ENCODE results near the gene PSMG1. TPM values are rescaled to one million over a fixed set of nuclear protein-coding genes. Genes with fewer than 3 reads are reported as not detected.

The PSMG1 gene
- total and polyA plus RNA-seq, 9 of the 15 experiments (the other 6 are each of a cell fraction or from before 2014, with no cell fraction given): 54.5 to 427 (median 328) TPM

DNA sequence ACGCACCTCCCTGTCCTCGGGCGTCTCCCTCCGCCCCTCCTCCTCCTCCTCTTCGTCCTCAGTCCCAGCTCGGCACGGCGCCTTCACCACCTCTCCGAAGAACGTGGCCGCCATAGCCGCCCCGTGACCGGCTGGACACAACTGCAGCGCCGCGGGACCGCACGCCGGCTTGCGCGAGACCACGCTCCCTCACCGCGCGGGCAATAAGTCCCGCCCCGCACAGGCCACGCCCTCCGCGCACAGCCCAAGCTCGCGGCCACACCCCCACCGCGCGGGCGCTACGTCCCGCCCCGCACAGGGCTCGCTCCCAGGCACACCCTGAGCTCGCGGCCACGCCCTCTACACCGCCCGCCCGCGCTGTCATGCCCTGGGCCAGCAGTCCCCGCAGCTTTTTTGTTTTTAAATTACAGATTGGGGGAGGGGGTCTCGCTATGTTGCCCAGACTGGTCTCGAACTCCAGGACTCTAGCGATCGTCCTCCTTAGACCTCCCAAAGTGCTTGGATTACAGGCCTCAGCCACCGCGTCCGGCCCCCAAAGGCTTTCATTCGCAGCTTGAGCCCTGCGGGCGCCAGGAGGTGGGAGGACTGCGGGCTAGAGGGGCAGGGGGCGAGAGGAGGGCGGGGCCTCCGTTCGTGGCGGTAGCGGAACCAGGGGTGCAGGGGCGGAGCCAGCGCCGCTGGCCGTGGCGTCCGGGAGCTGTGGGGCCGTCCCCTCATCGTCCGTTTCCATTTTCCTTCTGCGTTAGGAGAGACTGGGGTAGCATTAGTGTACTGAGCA lies at the start of gene PSMG1 (continued):
- TF ChIP-seq, protein P1, sequence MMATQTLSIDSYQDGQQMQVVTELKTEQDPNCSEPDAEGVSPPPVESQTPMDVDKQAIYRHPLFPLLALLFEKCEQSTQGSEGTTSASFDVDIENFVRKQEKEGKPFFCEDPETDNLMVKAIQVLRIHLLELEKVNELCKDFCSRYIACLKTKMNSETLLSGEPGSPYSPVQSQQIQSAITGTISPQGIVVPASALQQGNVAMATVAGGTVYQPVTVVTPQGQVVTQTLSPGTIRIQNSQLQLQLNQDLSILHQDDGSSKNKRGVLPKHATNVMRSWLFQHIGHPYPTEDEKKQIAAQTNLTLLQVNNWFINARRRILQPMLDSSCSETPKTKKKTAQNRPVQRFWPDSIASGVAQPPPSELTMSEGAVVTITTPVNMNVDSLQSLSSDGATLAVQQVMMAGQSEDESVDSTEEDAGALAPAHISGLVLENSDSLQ (IDR thresholded peaks at IDR 0.05): peak; percentile 44
- TF ChIP-seq, protein P2, sequence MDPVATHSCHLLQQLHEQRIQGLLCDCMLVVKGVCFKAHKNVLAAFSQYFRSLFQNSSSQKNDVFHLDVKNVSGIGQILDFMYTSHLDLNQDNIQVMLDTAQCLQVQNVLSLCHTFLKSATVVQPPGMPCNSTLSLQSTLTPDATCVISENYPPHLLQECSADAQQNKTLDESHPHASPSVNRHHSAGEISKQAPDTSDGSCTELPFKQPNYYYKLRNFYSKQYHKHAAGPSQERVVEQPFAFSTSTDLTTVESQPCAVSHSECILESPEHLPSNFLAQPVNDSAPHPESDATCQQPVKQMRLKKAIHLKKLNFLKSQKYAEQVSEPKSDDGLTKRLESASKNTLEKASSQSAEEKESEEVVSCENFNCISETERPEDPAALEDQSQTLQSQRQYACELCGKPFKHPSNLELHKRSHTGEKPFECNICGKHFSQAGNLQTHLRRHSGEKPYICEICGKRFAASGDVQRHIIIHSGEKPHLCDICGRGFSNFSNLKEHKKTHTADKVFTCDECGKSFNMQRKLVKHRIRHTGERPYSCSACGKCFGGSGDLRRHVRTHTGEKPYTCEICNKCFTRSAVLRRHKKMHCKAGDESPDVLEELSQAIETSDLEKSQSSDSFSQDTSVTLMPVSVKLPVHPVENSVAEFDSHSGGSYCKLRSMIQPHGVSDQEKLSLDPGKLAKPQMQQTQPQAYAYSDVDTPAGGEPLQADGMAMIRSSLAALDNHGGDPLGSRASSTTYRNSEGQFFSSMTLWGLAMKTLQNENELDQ (CRISPR knock-in tag; IDR thresholded peaks at IDR 0.05; ENCODE audit: borderline replicate concordance): no peak
- TF ChIP-seq ZNF778 (CRISPR knock-in tag; IDR thresholded peaks at IDR 0.05): no peak
- no peak for TF ChIP-seq ZC3H8 (IDR thresholded peaks at IDR 0.05)
- TF ChIP-seq ZNF384 (IDR thresholded peaks at IDR 0.05; ENCODE audit: low read depth, low read length): no peak
- TF ChIP-seq, protein P3, sequence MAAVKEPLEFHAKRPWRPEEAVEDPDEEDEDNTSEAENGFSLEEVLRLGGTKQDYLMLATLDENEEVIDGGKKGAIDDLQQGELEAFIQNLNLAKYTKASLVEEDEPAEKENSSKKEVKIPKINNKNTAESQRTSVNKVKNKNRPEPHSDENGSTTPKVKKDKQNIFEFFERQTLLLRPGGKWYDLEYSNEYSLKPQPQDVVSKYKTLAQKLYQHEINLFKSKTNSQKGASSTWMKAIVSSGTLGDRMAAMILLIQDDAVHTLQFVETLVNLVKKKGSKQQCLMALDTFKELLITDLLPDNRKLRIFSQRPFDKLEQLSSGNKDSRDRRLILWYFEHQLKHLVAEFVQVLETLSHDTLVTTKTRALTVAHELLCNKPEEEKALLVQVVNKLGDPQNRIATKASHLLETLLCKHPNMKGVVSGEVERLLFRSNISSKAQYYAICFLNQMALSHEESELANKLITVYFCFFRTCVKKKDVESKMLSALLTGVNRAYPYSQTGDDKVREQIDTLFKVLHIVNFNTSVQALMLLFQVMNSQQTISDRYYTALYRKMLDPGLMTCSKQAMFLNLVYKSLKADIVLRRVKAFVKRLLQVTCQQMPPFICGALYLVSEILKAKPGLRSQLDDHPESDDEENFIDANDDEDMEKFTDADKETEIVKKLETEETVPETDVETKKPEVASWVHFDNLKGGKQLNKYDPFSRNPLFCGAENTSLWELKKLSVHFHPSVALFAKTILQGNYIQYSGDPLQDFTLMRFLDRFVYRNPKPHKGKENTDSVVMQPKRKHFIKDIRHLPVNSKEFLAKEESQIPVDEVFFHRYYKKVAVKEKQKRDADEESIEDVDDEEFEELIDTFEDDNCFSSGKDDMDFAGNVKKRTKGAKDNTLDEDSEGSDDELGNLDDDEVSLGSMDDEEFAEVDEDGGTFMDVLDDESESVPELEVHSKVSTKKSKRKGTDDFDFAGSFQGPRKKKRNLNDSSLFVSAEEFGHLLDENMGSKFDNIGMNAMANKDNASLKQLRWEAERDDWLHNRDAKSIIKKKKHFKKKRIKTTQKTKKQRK (IDR thresholded peaks at IDR 0.05; ENCODE audit: borderline replicate concordance, low read depth, low read length): no peak
- TF ChIP-seq, protein P4, sequence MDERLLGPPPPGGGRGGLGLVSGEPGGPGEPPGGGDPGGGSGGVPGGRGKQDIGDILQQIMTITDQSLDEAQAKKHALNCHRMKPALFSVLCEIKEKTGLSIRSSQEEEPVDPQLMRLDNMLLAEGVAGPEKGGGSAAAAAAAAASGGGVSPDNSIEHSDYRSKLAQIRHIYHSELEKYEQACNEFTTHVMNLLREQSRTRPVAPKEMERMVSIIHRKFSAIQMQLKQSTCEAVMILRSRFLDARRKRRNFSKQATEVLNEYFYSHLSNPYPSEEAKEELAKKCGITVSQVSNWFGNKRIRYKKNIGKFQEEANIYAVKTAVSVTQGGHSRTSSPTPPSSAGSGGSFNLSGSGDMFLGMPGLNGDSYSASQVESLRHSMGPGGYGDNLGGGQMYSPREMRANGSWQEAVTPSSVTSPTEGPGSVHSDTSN (CRISPR knock-in tag; IDR thresholded peaks at IDR 0.05; ENCODE audit: low read depth): no peak
- TF ChIP-seq, protein P4 (tag; conservative IDR thresholded peaks at IDR 0.05; ENCODE audit: low read depth): no peak
- TF ChIP-seq CC2D1A (IDR thresholded peaks at IDR 0.05): no peak
- TF ChIP-seq ZNF583 (CRISPR knock-in tag; IDR thresholded peaks at IDR 0.05): no peak
- no peak for TF ChIP-seq MECOM (CRISPR knock-in tag; IDR thresholded peaks at IDR 0.05)
- peak; percentile 90 for TF ChIP-seq GTF2F1 (IDR thresholded peaks at IDR 0.05; ENCODE audit: low read depth, low read length)
- TF ChIP-seq, protein P5, sequence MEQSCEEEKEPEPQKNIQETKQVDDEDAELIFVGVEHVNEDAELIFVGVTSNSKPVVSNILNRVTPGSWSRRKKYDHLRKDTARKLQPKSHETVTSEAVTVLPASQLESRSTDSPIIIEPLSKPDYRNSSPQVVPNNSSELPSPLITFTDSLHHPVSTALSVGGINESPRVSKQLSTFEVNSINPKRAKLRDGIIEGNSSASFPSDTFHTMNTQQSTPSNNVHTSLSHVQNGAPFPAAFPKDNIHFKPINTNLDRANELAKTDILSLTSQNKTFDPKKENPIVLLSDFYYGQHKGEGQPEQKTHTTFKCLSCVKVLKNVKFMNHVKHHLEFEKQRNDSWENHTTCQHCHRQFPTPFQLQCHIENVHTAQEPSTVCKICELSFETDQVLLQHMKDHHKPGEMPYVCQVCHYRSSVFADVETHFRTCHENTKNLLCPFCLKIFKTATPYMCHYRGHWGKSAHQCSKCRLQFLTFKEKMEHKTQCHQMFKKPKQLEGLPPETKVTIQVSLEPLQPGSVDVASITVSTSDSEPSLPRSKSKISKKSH (CRISPR knock-in tag; IDR thresholded peaks at IDR 0.05): no peak
- peak; percentile 80 for TF ChIP-seq GABPB1 (CRISPR knock-in tag; IDR thresholded peaks at IDR 0.05)
- TF ChIP-seq, protein P6, sequence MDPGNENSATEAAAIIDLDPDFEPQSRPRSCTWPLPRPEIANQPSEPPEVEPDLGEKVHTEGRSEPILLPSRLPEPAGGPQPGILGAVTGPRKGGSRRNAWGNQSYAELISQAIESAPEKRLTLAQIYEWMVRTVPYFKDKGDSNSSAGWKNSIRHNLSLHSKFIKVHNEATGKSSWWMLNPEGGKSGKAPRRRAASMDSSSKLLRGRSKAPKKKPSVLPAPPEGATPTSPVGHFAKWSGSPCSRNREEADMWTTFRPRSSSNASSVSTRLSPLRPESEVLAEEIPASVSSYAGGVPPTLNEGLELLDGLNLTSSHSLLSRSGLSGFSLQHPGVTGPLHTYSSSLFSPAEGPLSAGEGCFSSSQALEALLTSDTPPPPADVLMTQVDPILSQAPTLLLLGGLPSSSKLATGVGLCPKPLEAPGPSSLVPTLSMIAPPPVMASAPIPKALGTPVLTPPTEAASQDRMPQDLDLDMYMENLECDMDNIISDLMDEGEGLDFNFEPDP (CRISPR knock-in tag; IDR thresholded peaks at IDR 0.05): no peak
